ENCODE data around the gene SPRR3. TPM values are rescaled to one million over a fixed set of nuclear protein-coding genes. Genes with fewer than 3 reads are reported as not detected.

SPRR3 gene
- total and polyA plus RNA-seq, 2 experiments from 2014 or later = not detected

DNA sequence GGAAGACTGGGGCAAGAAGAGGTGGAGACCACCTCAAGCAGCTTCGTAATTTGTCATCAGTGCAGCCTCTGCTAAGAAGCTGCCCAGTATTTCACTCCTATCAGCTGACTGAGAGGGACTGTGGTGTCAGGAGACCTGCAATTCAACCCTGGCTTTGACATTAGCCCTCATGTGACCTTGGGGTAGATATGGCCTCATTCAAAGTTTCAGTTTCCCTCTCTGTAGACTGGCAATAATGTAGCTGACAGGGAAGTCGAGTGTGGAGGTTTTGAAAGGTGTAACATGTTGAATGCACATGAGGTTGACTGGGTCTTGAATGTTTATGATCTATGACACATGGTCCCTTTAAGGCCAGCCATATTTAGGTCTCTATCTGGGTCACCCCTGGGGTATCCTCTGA is 33.3 kb upstream of the SPRR3 start:
- Histone ChIP-seq H3K9me2 (ENCODE audit: insufficient read depth) (peaks cover 13% of the 10 kb centered on the region; the same call in 1 of the 2 replicates), H3K27me3 (ENCODE audit: insufficient read depth) (no peaks in the 10 kb centered on the region), H3K4me3 (no peak overlapping the region), H2AFZ (no peak overlapping the region), H3F3A (replicated peaks; ENCODE audit: low read depth) (no peaks in the 10 kb centered on the region), H3K79me2 (replicated peaks; ENCODE audit: insufficient read depth) (no peaks in the 10 kb centered on the region), H3K27ac (ENCODE audit: low read depth) (no peak overlapping the region), H3K36me3 (ENCODE audit: insufficient read depth) (no peaks in the 10 kb centered on the region), H3K4me2 (no peak overlapping the region), H4K20me1 (replicated peaks; ENCODE audit: insufficient read depth) (no peaks in the 10 kb centered on the region), H3K4me1 (ENCODE audit: insufficient read depth) (no peaks in the 10 kb centered on the region)
- DNase-seq (ENCODE audit: low spot score) = no peak
- Mint-ChIP-seq H3K4me3 (no peak overlapping the region), H3K4me1 (no peaks in the 10 kb centered on the region), H3K27ac (no peak overlapping the region), H3K36me3 (ENCODE audit: low read depth) (no peaks in the 10 kb centered on the region), H3K9me3 (no peaks in the 10 kb centered on the region), H3K27me3 (ENCODE audit: insufficient read depth, low read depth, poor library complexity) (peaks cover 2% of the 10 kb centered on the region)
- TF ChIP-seq, protein P1, sequence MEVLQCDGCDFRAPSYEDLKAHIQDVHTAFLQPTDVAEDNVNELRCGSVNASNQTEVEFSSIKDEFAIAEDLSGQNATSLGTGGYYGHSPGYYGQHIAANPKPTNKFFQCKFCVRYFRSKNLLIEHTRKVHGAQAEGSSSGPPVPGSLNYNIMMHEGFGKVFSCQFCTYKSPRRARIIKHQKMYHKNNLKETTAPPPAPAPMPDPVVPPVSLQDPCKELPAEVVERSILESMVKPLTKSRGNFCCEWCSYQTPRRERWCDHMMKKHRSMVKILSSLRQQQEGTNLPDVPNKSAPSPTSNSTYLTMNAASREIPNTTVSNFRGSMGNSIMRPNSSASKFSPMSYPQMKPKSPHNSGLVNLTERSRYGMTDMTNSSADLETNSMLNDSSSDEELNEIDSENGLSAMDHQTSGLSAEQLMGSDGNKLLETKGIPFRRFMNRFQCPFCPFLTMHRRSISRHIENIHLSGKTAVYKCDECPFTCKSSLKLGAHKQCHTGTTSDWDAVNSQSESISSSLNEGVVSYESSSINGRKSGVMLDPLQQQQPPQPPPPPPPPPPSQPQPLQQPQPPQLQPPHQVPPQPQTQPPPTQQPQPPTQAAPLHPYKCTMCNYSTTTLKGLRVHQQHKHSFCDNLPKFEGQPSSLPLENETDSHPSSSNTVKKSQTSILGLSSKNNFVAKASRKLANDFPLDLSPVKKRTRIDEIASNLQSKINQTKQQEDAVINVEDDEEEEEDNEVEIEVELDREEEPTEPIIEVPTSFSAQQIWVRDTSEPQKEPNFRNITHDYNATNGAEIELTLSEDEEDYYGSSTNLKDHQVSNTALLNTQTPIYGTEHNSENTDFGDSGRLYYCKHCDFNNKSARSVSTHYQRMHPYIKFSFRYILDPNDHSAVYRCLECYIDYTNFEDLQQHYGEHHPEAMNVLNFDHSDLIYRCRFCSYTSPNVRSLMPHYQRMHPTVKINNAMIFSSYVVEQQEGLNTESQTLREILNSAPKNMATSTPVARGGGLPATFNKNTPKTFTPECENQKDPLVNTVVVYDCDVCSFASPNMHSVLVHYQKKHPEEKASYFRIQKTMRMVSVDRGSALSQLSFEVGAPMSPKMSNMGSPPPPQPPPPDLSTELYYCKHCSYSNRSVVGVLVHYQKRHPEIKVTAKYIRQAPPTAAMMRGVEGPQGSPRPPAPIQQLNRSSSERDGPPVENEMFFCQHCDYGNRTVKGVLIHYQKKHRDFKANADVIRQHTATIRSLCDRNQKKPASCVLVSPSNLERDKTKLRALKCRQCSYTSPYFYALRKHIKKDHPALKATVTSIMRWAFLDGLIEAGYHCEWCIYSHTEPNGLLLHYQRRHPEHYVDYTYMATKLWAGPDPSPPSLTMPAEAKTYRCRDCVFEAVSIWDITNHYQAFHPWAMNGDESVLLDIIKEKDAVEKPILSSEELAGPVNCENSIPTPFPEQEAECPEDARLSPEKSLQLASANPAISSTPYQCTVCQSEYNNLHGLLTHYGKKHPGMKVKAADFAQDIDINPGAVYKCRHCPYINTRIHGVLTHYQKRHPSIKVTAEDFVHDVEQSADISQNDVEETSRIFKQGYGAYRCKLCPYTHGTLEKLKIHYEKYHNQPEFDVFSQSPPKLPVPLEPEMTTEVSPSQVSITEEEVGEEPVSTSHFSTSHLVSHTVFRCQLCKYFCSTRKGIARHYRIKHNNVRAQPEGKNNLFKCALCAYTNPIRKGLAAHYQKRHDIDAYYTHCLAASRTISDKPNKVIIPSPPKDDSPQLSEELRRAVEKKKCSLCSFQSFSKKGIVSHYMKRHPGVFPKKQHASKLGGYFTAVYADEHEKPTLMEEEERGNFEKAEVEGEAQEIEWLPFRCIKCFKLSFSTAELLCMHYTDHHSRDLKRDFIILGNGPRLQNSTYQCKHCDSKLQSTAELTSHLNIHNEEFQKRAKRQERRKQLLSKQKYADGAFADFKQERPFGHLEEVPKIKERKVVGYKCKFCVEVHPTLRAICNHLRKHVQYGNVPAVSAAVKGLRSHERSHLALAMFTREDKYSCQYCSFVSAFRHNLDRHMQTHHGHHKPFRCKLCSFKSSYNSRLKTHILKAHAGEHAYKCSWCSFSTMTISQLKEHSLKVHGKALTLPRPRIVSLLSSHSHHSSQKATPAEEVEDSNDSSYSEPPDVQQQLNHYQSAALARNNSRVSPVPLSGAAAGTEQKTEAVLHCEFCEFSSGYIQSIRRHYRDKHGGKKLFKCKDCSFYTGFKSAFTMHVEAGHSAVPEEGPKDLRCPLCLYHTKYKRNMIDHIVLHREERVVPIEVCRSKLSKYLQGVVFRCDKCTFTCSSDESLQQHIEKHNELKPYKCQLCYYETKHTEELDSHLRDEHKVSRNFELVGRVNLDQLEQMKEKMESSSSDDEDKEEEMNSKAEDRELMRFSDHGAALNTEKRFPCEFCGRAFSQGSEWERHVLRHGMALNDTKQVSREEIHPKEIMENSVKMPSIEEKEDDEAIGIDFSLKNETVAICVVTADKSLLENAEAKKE (CRISPR knock-in tag; IDR thresholded peaks at IDR 0.05) = no peak
- no peak for TF ChIP-seq ZNF114 (CRISPR knock-in tag; IDR thresholded peaks at IDR 0.05)
- TF ChIP-seq ZNF331 (CRISPR knock-in tag; IDR thresholded peaks at IDR 0.05; ENCODE audit: low read depth) = no peak
- no peak for TF ChIP-seq EZH2 (IDR thresholded peaks at IDR 0.05; ENCODE audit: low read depth, unreplicated experiment)
- TF ChIP-seq, protein P2, sequence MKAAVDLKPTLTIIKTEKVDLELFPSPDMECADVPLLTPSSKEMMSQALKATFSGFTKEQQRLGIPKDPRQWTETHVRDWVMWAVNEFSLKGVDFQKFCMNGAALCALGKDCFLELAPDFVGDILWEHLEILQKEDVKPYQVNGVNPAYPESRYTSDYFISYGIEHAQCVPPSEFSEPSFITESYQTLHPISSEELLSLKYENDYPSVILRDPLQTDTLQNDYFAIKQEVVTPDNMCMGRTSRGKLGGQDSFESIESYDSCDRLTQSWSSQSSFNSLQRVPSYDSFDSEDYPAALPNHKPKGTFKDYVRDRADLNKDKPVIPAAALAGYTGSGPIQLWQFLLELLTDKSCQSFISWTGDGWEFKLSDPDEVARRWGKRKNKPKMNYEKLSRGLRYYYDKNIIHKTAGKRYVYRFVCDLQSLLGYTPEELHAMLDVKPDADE (IDR thresholded peaks at IDR 0.05) = no peak
- TF ChIP-seq CREB1 (CRISPR knock-in tag; IDR thresholded peaks at IDR 0.05; ENCODE audit: low read depth) = no peak
- TF ChIP-seq, protein P3, sequence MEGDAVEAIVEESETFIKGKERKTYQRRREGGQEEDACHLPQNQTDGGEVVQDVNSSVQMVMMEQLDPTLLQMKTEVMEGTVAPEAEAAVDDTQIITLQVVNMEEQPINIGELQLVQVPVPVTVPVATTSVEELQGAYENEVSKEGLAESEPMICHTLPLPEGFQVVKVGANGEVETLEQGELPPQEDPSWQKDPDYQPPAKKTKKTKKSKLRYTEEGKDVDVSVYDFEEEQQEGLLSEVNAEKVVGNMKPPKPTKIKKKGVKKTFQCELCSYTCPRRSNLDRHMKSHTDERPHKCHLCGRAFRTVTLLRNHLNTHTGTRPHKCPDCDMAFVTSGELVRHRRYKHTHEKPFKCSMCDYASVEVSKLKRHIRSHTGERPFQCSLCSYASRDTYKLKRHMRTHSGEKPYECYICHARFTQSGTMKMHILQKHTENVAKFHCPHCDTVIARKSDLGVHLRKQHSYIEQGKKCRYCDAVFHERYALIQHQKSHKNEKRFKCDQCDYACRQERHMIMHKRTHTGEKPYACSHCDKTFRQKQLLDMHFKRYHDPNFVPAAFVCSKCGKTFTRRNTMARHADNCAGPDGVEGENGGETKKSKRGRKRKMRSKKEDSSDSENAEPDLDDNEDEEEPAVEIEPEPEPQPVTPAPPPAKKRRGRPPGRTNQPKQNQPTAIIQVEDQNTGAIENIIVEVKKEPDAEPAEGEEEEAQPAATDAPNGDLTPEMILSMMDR (conservative IDR thresholded peaks at IDR 0.05; ENCODE audit: low read depth in 2 of 2) = no peak
- TF ChIP-seq, protein P4, sequence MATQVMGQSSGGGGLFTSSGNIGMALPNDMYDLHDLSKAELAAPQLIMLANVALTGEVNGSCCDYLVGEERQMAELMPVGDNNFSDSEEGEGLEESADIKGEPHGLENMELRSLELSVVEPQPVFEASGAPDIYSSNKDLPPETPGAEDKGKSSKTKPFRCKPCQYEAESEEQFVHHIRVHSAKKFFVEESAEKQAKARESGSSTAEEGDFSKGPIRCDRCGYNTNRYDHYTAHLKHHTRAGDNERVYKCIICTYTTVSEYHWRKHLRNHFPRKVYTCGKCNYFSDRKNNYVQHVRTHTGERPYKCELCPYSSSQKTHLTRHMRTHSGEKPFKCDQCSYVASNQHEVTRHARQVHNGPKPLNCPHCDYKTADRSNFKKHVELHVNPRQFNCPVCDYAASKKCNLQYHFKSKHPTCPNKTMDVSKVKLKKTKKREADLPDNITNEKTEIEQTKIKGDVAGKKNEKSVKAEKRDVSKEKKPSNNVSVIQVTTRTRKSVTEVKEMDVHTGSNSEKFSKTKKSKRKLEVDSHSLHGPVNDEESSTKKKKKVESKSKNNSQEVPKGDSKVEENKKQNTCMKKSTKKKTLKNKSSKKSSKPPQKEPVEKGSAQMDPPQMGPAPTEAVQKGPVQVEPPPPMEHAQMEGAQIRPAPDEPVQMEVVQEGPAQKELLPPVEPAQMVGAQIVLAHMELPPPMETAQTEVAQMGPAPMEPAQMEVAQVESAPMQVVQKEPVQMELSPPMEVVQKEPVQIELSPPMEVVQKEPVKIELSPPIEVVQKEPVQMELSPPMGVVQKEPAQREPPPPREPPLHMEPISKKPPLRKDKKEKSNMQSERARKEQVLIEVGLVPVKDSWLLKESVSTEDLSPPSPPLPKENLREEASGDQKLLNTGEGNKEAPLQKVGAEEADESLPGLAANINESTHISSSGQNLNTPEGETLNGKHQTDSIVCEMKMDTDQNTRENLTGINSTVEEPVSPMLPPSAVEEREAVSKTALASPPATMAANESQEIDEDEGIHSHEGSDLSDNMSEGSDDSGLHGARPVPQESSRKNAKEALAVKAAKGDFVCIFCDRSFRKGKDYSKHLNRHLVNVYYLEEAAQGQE (IDR thresholded peaks at IDR 0.05; ENCODE audit: unreplicated experiment) = no peak
- no peak for TF ChIP-seq NANOG (IDR thresholded peaks at IDR 0.05; ENCODE audit: borderline replicate concordance)
- no peak for TF ChIP-seq STAT1 (IDR thresholded peaks at IDR 0.05; ENCODE audit: unreplicated experiment)
- TF ChIP-seq EZH2phosphoT487 (IDR thresholded peaks at IDR 0.05; ENCODE audit: unreplicated experiment) = no peak
- no peak for TF ChIP-seq JUNB (IDR thresholded peaks at IDR 0.05; ENCODE audit: unreplicated experiment)
- no peak for TF ChIP-seq POLR2AphosphoS5 (IDR thresholded peaks at IDR 0.05; ENCODE audit: low read depth)
- no peak for ATAC-seq
